Lung (tissue), 12 donors: Measurements from ENCODE around the gene AGRN. TPM values are rescaled to one million over a fixed set of nuclear protein-coding genes. Genes with fewer than 3 reads are reported as not detected.

Source experiments
- ATAC-seq: fragments of 200-7000 bp; cut with Tn5 transposase; one replicate; pipeline ENCODE4 v1.9.1; 2020; ENCODE audit warnings: moderate number of reproducible peaks; ENCODE audit not compliant: insufficient read depth, low FRiP score
- DNase-seq, 3 donors: peaks; one replicate each; pipeline ENCODE4 v3.0.0-alpha.2; 2013 to 2017
- H3K27ac ChIP-seq, 2 donors: one replicate each; pipeline ENCODE4 v1.5.1; 2013; ENCODE audit warnings: mild to moderate bottlenecking in 2 of 2, moderate library complexity in 2 of 2, control low read depth in 1 of 2, inconsistent platforms in 1 of 2, low read depth in 1 of 2, low read length in 1 of 2
- H3K27me3 ChIP-seq, 3 donors: one replicate each; pipeline ENCODE4 v1.5.1; 2013; ENCODE audit warnings: low read length in 2 of 3; ENCODE audit not compliant: control insufficient read depth in 3 of 3, insufficient read depth in 3 of 3
- H3K36me3 ChIP-seq, 4 donors: one replicate each; pipeline ENCODE4 v1.5.1; 2013; ENCODE audit warnings: low read length in 4 of 4, mild to moderate bottlenecking in 1 of 4, moderate library complexity in 1 of 4; ENCODE audit not compliant: control insufficient read depth in 4 of 4, insufficient read depth in 4 of 4
- H3K4me1 ChIP-seq, 5 donors: one replicate each; pipeline ENCODE4 v1.5.1; 2013; ENCODE audit warnings: low read length in 5 of 5, mild to moderate bottlenecking in 2 of 5, moderate library complexity in 1 of 5; ENCODE audit not compliant: control insufficient read depth in 5 of 5, insufficient read depth in 5 of 5
- H3K4me3 ChIP-seq: one replicate; pipeline ENCODE4 v1.5.1; 2013; ENCODE audit warnings: mild to moderate bottlenecking, control low read depth, moderate library complexity
- H3K9ac ChIP-seq, 2 donors: one replicate each; pipeline ENCODE4 v1.5.1; 2013; ENCODE audit warnings: low read length in 2 of 2, control low read depth in 1 of 2; ENCODE audit not compliant: insufficient read depth in 1 of 2
- H3K9me3 ChIP-seq, 4 donors: one replicate each; pipeline ENCODE4 v1.5.1; 2013; ENCODE audit warnings: low read length in 3 of 4, mild to moderate bottlenecking in 1 of 4, moderate library complexity in 1 of 4; ENCODE audit not compliant: control insufficient read depth in 4 of 4, insufficient read depth in 3 of 4
- CTCF ChIP-seq: IDR thresholded peaks from 2 replicates; pipeline ENCODE4 v1.5.1; 2012; ENCODE audit warnings: mild to moderate bottlenecking; ENCODE audit errors: control extremely low read depth, extremely low read depth
- WGBS, 2 donors: extraction: QIAGEN DNeasy Blood & Tissue Kit; methylation state at CpG; one replicate each; pipeline ENCODE4 v1.1.7; 2013; 5-methylcytosine and 5-hydroxymethylcytosine counted together
- polyA plus RNA-seq, 2 donors: library from polyadenylated mRNA; stranded (reverse); fragments of 200-250 nt; gene quantifications; one replicate each; pipeline ENCODE4 v1.2.1, GENCODE V29; 2013
- total RNA-seq, 2 donors: library from RNA; depleted of rRNA in 1 of 2; stranded (reverse); fragments of >200 nt in 1 of 2; gene quantifications; one replicate each; pipeline ENCODE4 v1.2.1, GENCODE V29; 2014 to 2021
- donor health status: control.
- donor health status: control.
- donor health status: Bipolar disorder and iron deficiency.
- donor health status: healthy.
- donor health status: DM: yes; HTN: yes; CAD: no.

The AGRN gene
- total and polyA plus RNA-seq, 4 donors = 30.7 to 124 (median 85.2) TPM

- no peak for ATAC-seq
- Histone ChIP-seq H3K9me3 (peaks cover 0 to 3% (median 0%) of the 10 kb centered on the region in 4 donors), H3K27ac (no peak overlapping the region), H3K9ac (no peak overlapping the region), H3K27me3 (no peaks in the 10 kb centered on the region), H3K36me3 (peaks cover 0 to 61% (median 7%) of the 10 kb centered on the region in 4 donors), H3K4me3 (no peak overlapping the region), H3K4me1 (peaks cover 0 to 5% (median 4%) of the 10 kb centered on the region in 5 donors)
- TF ChIP-seq CTCF = no peak
- DNase-seq = no peak
- WGBS, 2 donors = 96% methylated on average over 23 of the region's 23 CpGs
Measured at GRCh38 chr1:1045129-1045528, 25.2 kb downstream of the AGRN start.

DNA sequence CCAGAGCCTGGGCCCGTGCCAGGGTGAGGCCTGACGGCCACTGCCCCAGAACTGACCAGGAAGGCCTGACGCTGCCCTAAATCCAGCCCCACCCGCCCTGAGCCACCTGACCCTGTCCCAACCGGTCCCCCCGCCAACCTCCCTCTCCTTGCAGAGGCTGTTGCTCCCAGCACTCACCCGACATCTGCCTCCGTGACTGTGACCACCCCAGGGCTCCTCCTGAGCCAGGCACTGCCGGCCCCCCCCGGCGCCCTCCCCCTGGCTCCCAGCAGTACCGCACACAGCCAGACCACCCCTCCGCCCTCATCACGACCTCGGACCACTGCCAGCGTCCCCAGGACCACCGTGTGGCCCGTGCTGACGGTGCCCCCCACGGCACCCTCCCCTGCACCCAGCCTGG is 26.3 kb downstream of the AGRN start:
- Histone ChIP-seq H3K9ac (no peak overlapping the region), H3K4me3 (no peak overlapping the region), H3K36me3 (peaks cover 0 to 70% (median 7%) of the 10 kb centered on the region in 4 donors), H3K9me3 (peaks cover 0 to 3% (median 0%) of the 10 kb centered on the region in 4 donors), H3K4me1 (no peaks in the 10 kb centered on the region), H3K27ac (no peak overlapping the region), H3K27me3 (no peaks in the 10 kb centered on the region)
- WGBS, 2 donors = 95 to 96% methylated on average over 20 of the region's 20 CpGs
- ATAC-seq (no peak), DNase-seq (no peak)
- no peak for TF ChIP-seq CTCF

- Histone ChIP-seq H3K4me3 (no peak overlapping the region), H3K9me3 (peaks cover 0 to 3% (median 0%) of the 10 kb centered on the region in 4 donors), H3K9ac (no peak overlapping the region), H3K36me3 (peaks cover 0 to 72% (median 7%) of the 10 kb centered on the region in 4 donors), H3K27me3 (no peaks in the 10 kb centered on the region), H3K27ac (no peak overlapping the region), H3K4me1 (no peaks in the 10 kb centered on the region)
- ATAC-seq (no peak), DNase-seq (no peak)
- no peak for TF ChIP-seq CTCF
- 92 to 95% methylated on average over 26 of the region's 26 CpGs for WGBS, 2 donors
Measured at GRCh38 chr1:1046767-1047166, 26.8 kb downstream of the AGRN start.

DNA sequence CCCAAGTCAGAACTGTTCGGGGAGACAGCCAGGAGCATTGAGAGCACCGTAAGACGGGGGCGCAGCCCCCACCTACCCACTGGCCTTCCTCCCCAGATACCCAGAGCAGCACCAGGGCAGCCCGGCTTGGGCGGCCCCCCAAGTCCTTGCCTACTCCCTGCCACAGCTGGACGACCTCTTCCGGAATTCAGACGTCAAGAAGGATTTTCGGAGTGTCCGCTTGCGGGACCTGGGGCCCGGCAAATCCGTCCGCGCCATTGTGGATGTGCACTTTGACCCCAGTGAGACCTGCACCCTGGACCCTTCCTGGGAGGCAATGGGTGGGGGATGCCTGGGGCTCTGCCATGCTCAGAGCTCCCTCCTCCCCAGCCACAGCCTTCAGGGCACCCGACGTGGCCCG is 27.5 kb downstream of the AGRN start:
- H3K9ac ChIP-seq = no peak overlapping the region
- WGBS, 2 donors = 92 to 97% methylated on average over 16 to 19 of the region's 19 CpGs
- H3K27ac ChIP-seq = no peak overlapping the region
- H3K4me3 ChIP-seq = no peak overlapping the region
- DNase-seq = no peak
- ATAC-seq = no peak
- H3K4me1 ChIP-seq = no peaks in the 10 kb centered on the region
- no peak for TF ChIP-seq CTCF
- H3K9me3 ChIP-seq = no peaks in the 10 kb centered on the region
- H3K36me3 ChIP-seq = peaks cover 0 to 73% (median 11%) of the 10 kb centered on the region in 4 donors
- H3K27me3 ChIP-seq = no peaks in the 10 kb centered on the region
